Caco-2 (cell line): ENCODE data around the gene MPPED2. TPM values are rescaled to one million over a fixed set of nuclear protein-coding genes. Genes with fewer than 3 reads are reported as not detected.

Experiments
- BruUV-seq: library from RNA; stranded (reverse); fragments of 400-500 nt; replicated peaks from 2 replicates; lab custom pipeline; 2021; lab: Mats Ljungman, UMichigan
- CTCF ChIA-PET: fragments of 300-600 bp; sonication (Branson Sonifier 250); formaldehyde crosslinking; loops from one replicate; lab custom pipeline; 2022; ENCODE audit warnings: antibody characterized with exemption; lab: Charles Lee
- POLR2A ChIA-PET: fragments of 300-600 bp; sonication (Branson Sonifier 250); formaldehyde crosslinking; loops from one replicate; lab custom pipeline; 2022; ENCODE audit warnings: antibody characterized with exemption; lab: Charles Lee
- DNase-seq, 2 experiments: peaks; one replicate each; pipeline versions ENCODE4 v3.0.0 to v3.0.0-alpha.2; 2020 to 2022
- H3K27me3 ChIP-seq: replicated peaks from 2 replicates; pipeline ENCODE4 v1.6.0; 2011; ENCODE audit warnings: low read length; ENCODE audit not compliant: control insufficient read depth, insufficient read depth
- H3K36me3 ChIP-seq: 2 replicates; pipeline ENCODE4 v1.5.1; 2011; ENCODE audit warnings: low read length; ENCODE audit not compliant: control insufficient read depth, insufficient read depth
- H3K4me1 ChIP-seq: fragments of 250-450 bp; sonication (Bioruptor Pico); 2 replicates; pipeline ENCODE4 v1.5.1; 2020; ENCODE audit warnings: mild to moderate bottlenecking
- H3K4me3 ChIP-seq: 2 replicates; pipeline ENCODE4 v1.5.1; 2011; ENCODE audit warnings: low read depth, mild to moderate bottlenecking, control low read depth, low read length
- H3K9me3 ChIP-seq: fragments of 250-450 bp; sonication (Bioruptor Pico); 2 replicates; pipeline ENCODE4 v1.5.1; 2020; ENCODE audit warnings: mild to moderate bottlenecking, moderate library complexity
- H3K27ac Mint-ChIP-seq: one replicate; pipeline ENCODE4 v1.8.0; 2022; ENCODE audit warnings: mixed read lengths; ENCODE audit not compliant: unreplicated experiment
- H3K27me3 Mint-ChIP-seq: one replicate; pipeline ENCODE4 v1.8.0; 2022; ENCODE audit warnings: mixed read lengths; ENCODE audit not compliant: insufficient read depth, unreplicated experiment
- H3K36me3 Mint-ChIP-seq: one replicate; pipeline ENCODE4 v1.8.0; 2022; ENCODE audit warnings: mild to moderate bottlenecking, mixed read lengths; ENCODE audit not compliant: insufficient read depth, unreplicated experiment
- H3K4me1 Mint-ChIP-seq: one replicate; pipeline ENCODE4 v1.8.0; 2022; ENCODE audit warnings: low read depth, mixed read lengths; ENCODE audit not compliant: unreplicated experiment
- H3K4me3 Mint-ChIP-seq: one replicate; pipeline ENCODE4 v1.8.0; 2022; ENCODE audit warnings: mild to moderate bottlenecking, moderate library complexity, mixed read lengths; ENCODE audit not compliant: unreplicated experiment
- H3K9me3 Mint-ChIP-seq: one replicate; pipeline ENCODE4 v1.8.0; 2022; ENCODE audit warnings: mixed read lengths; ENCODE audit not compliant: unreplicated experiment
- intact Hi-C: fragments of 100-400 bp; cut with micrococcal nuclease; formaldehyde crosslinking; loops from one replicate; pipeline ENCODE4 v1.10.0; 2022; ENCODE audit not compliant: unreplicated experiment
- total RNA-seq: library from RNA; stranded (reverse); gene quantifications from 2 replicates; pipeline ENCODE4 v1.2.3, GENCODE V29; 2022
- TF ChIP-seq, protein P1 (sequence below), 2 experiments: fragments of 200-600 bp in 1 of 2; IDR thresholded peaks; 1 replicate in 1 of 2; 2 replicates in 1 of 2; pipeline versions ENCODE4 v1.5.1 to v1.8.0; 2011 to 2022; ENCODE audit warnings: antibody characterized with exemption in 1 of 2, control low read depth in 1 of 2, inconsistent platforms in 1 of 2, low read depth in 1 of 2, low read length in 1 of 2, mild to moderate bottlenecking in 1 of 2, moderate library complexity in 1 of 2; ENCODE audit not compliant: insufficient read depth in 1 of 2, severe bottlenecking in 1 of 2, unreplicated experiment in 1 of 2

The MPPED2 gene
- total RNA-seq, 1 experiment from 2014 or later = not detected

DNA sequence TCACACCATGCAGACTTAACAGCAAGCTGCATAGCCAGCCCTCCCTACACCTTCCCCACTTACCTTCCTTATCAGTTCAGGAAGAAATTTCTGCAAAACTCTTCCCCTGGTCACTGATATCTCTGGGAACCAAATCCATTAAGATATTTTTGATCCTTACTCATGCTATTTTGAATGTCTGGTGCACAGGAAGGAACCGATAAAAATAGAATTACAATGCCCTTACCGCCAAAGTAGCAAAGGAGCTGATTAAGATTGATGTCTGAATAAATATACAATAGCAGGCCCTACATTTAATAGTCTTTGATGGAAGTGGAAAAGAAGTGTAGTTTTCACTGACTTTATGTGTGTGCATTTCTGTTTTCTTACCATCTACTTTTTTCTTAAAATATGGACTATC lies 117.3 kb downstream of the MPPED2 start:
- TF ChIP-seq, protein P1, sequence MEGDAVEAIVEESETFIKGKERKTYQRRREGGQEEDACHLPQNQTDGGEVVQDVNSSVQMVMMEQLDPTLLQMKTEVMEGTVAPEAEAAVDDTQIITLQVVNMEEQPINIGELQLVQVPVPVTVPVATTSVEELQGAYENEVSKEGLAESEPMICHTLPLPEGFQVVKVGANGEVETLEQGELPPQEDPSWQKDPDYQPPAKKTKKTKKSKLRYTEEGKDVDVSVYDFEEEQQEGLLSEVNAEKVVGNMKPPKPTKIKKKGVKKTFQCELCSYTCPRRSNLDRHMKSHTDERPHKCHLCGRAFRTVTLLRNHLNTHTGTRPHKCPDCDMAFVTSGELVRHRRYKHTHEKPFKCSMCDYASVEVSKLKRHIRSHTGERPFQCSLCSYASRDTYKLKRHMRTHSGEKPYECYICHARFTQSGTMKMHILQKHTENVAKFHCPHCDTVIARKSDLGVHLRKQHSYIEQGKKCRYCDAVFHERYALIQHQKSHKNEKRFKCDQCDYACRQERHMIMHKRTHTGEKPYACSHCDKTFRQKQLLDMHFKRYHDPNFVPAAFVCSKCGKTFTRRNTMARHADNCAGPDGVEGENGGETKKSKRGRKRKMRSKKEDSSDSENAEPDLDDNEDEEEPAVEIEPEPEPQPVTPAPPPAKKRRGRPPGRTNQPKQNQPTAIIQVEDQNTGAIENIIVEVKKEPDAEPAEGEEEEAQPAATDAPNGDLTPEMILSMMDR (IDR thresholded peaks at IDR 0.05; ENCODE audit: insufficient read depth in 1 of 2, low read depth in 1 of 2, low read length in 1 of 2, severe bottlenecking in 1 of 2, unreplicated experiment in 1 of 2) = no peak
- Mint-ChIP-seq H3K4me1 (no peaks in the 10 kb centered on the region), H3K27ac (no peak overlapping the region), H3K36me3 (no peaks in the 10 kb centered on the region), H3K27me3 (peaks cover 3% of the 10 kb centered on the region), H3K9me3 (no peaks in the 10 kb centered on the region), H3K4me3 (no peak overlapping the region)
- POLR2A ChIA-PET = no interaction called here
- Histone ChIP-seq H3K4me3 (no peak overlapping the region), H3K27me3 (no peaks in the 10 kb centered on the region), H3K36me3 (no peaks in the 10 kb centered on the region), H3K9me3 (no peaks in the 10 kb centered on the region), H3K4me1 (no peaks in the 10 kb centered on the region)
- BruUV-seq = no TSS peak
- intact Hi-C loops = no loop called here
- DNase-seq = no peak
- CTCF ChIA-PET = no interaction called here

DNA sequence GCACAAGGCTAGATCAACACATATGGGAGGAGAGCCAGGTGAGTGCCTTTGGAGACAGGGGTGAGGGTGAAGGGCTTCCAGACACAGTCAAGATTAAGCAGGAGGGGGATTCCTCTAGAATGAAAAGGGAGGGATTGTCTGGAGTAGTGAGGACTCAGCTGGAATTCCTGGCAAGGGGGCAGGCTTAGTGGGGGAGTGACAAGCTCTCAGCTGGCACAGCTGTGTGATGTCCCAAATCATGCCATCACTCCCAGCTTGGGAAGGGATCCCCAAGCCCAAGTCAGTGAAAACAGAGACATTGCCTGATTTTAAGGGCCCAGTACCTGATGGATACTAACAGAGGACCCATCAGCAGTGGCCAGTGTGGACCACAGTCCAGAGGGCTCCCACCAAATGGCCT lies 119.0 kb downstream of the MPPED2 start:
- peaks cover 4% of the 10 kb centered on the region for H3K27me3 Mint-ChIP-seq
- CTCF ChIA-PET = no interaction called here
- H3K27ac Mint-ChIP-seq = no peak overlapping the region
- no peaks in the 10 kb centered on the region for H3K4me1 ChIP-seq
- DNase-seq = no peak
- intact Hi-C loops = no loop called here
- no peaks in the 10 kb centered on the region for H3K27me3 ChIP-seq
- H3K9me3 ChIP-seq = no peaks in the 10 kb centered on the region
- no peak overlapping the region for H3K4me3 ChIP-seq
- no peaks in the 10 kb centered on the region for H3K36me3 ChIP-seq
- POLR2A ChIA-PET = no interaction called here
- no peaks in the 10 kb centered on the region for H3K4me1 Mint-ChIP-seq
- H3K9me3 Mint-ChIP-seq = no peaks in the 10 kb centered on the region
- H3K4me3 Mint-ChIP-seq = no peak overlapping the region
- TF ChIP-seq, protein P1 (IDR thresholded peaks at IDR 0.05; ENCODE audit: insufficient read depth in 1 of 2, low read depth in 1 of 2, low read length in 1 of 2, severe bottlenecking in 1 of 2, unreplicated experiment in 1 of 2) = no peak
- no peaks in the 10 kb centered on the region for H3K36me3 Mint-ChIP-seq
- BruUV-seq = no TSS peak

DNA sequence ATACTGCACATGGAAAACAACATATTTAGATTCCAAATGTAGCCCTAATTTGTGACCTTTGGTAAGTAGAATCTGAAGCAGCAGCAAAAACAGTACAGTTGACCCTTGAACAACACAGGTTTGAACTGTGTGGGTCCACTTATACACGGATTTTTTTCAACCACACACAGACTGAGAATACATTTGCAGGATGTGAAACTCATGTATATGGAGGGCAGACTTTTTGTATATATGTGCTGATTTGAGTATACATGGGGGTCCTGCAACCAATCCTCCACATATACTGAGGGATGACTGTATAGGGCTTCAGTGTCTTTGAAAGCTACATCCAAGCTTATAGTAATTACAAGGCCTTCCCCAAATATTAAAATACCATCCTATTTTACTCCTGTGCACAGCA lies 120.5 kb downstream of the MPPED2 start:
- ChIA-PET CTCF (no interaction called here), POLR2A (no interaction called here)
- TF ChIP-seq, protein P1 (IDR thresholded peaks at IDR 0.05; ENCODE audit: insufficient read depth in 1 of 2, low read depth in 1 of 2, low read length in 1 of 2, severe bottlenecking in 1 of 2, unreplicated experiment in 1 of 2) = no peak
- Mint-ChIP-seq H3K27me3 (peaks cover 4% of the 10 kb centered on the region), H3K9me3 (no peaks in the 10 kb centered on the region), H3K4me1 (no peaks in the 10 kb centered on the region), H3K27ac (no peak overlapping the region), H3K36me3 (no peaks in the 10 kb centered on the region), H3K4me3 (no peak overlapping the region)
- H3K27me3 ChIP-seq = no peaks in the 10 kb centered on the region
- no peaks in the 10 kb centered on the region for H3K9me3 ChIP-seq
- no peak overlapping the region for H3K4me3 ChIP-seq
- no peaks in the 10 kb centered on the region for H3K4me1 ChIP-seq
- intact Hi-C loops = no loop called here
- BruUV-seq = no TSS peak
- no peak for DNase-seq
- no peaks in the 10 kb centered on the region for H3K36me3 ChIP-seq
